ENCODE measurements around the gene MAN2B2. TPM values are rescaled to one million over a fixed set of nuclear protein-coding genes. Genes with fewer than 3 reads are reported as not detected.
A peak's percentile ranks its signal among the peaks of the same experiment; 100 is the strongest.

MAN2B2 gene
- total RNA-seq, 3 donors from 2014 or later: 18.7 to 49.8 (median 19.6) TPM

GRCh38 chr4:6658597-6659075 is 83.6 kb downstream of the MAN2B2 start:
- H3K27ac ChIP-seq: peak overlapping the region; percentile 64 to 84
- TF ChIP-seq POLR2A (IDR thresholded peaks at IDR 0.05) (no peak), CTCF (IDR thresholded peaks at IDR 0.05) (no peak), POLR2AphosphoS5 (IDR thresholded peaks at IDR 0.05) (no peak)
- no peaks in the 10 kb centered on the region for H3K36me3 ChIP-seq
- H3K27me3 ChIP-seq: no peaks in the 10 kb centered on the region
- intact Hi-C loops (cut with DNase I; ENCODE audit: low total_unique reads): no loop called here
- peak overlapping the region; percentile 43 to 75 (median 57) for H3K4me3 ChIP-seq
- DNase-seq (ENCODE audit: low spot score in 2 of 2): peak in 1 of 2 donors; percentile 56
- no peaks in the 10 kb centered on the region for H3K9me3 ChIP-seq
- no peaks in the 10 kb centered on the region for H3K4me1 ChIP-seq

DNA sequence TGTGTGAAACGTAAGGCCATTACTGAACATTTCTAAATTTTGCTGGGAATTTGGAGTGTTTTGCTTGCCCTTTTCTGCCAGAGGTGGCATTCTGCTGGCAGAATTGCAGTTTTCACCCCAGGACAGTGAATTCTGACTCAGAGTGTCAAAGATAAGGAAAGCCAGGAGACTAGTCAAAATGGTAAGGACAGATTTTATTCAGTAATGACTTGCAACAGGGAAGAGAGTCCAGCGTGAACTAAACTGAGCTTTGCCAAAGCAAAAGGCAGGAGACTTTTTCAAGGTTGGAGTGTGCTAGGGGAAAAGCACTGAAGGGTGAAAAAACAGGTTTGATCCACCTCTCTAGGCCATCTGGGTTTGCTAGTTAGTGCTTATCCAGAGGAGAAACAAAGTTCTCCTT is 84.9 kb downstream of the MAN2B2 start:
- Histone ChIP-seq H3K4me3 (no peak overlapping the region), H3K4me1 (no peaks in the 10 kb centered on the region), H3K9me3 (no peaks in the 10 kb centered on the region), H3K27ac (no peak overlapping the region), H3K36me3 (no peaks in the 10 kb centered on the region), H3K27me3 (no peaks in the 10 kb centered on the region)
- intact Hi-C loops (cut with DNase I; ENCODE audit: low total_unique reads): no loop called here
- TF ChIP-seq POLR2AphosphoS5 (IDR thresholded peaks at IDR 0.05): no peak
- TF ChIP-seq CTCF (IDR thresholded peaks at IDR 0.05): no peak
- no peak for TF ChIP-seq POLR2A (IDR thresholded peaks at IDR 0.05)
- no peak for DNase-seq (ENCODE audit: low spot score in 2 of 2)

DNA sequence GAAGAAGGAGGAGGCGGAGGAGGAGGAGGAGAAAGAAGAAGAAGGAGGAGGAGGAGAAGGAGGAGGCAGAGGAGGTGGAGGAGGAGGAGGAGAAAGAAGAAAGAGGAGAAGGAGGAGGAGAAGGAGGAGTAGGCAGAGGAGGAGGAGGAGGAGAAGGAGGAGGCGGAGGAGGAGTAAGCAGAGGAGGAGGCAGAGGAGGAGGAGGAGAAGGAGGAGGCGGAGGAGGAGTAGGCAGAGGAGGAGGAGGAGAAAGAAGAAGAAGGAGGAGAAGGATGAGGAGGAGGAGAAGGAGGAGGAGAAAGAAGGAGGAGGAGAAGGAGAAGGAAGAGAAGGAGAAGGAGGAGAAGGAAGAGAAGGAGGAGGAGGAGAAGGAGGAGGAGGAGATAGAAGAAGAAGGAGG is 85.4 kb downstream of the MAN2B2 start:
- TF ChIP-seq CTCF (IDR thresholded peaks at IDR 0.05) (no peak), POLR2A (IDR thresholded peaks at IDR 0.05) (no peak)
- H3K4me3 ChIP-seq: no peak overlapping the region
- DNase-seq (ENCODE audit: low spot score in 2 of 2): no peak
- intact Hi-C loops (cut with DNase I; ENCODE audit: low total_unique reads): no loop called here
- no peaks in the 10 kb centered on the region for H3K36me3 ChIP-seq
- H3K27me3 ChIP-seq: no peaks in the 10 kb centered on the region
- H3K4me1 ChIP-seq: no peaks in the 10 kb centered on the region
- no peaks in the 10 kb centered on the region for H3K9me3 ChIP-seq
- H3K27ac ChIP-seq: no peak overlapping the region

GRCh38 chr4:6662591-6662990 is 87.6 kb downstream of the MAN2B2 start:
- TF ChIP-seq CTCF (IDR thresholded peaks at IDR 0.05) (no peak), POLR2AphosphoS5 (IDR thresholded peaks at IDR 0.05) (no peak), POLR2A (IDR thresholded peaks at IDR 0.05) (no peak)
- Histone ChIP-seq H3K4me1 (no peaks in the 10 kb centered on the region), H3K4me3 (no peak overlapping the region), H3K9me3 (no peaks in the 10 kb centered on the region), H3K36me3 (no peaks in the 10 kb centered on the region), H3K27me3 (no peaks in the 10 kb centered on the region), H3K27ac (no peak overlapping the region)
- intact Hi-C loops (cut with DNase I; ENCODE audit: low total_unique reads): no loop called here
- DNase-seq (ENCODE audit: low spot score in 2 of 2): no peak

- TF ChIP-seq POLR2AphosphoS5 (IDR thresholded peaks at IDR 0.05) (no peak), CTCF (IDR thresholded peaks at IDR 0.05) (no peak), POLR2A (IDR thresholded peaks at IDR 0.05) (no peak)
- DNase-seq (ENCODE audit: low spot score in 2 of 2): no peak
- no peak overlapping the region for H3K27ac ChIP-seq
These were observed 88.8 kb downstream of the MAN2B2 start for GRCh38 chr4:6663596-6664393.

More at GRCh38 chr4:6663596-6664393, 88.8 kb downstream of the MAN2B2 start:
- H3K36me3 ChIP-seq: no peaks in the 10 kb centered on the region
- H3K4me3 ChIP-seq: peak overlapping the region; percentile 35 to 64 (median 37)
- no peaks in the 10 kb centered on the region for H3K9me3 ChIP-seq
- H3K4me1 ChIP-seq: no peaks in the 10 kb centered on the region
- H3K27me3 ChIP-seq: no peaks in the 10 kb centered on the region
- intact Hi-C loops (cut with DNase I; ENCODE audit: low total_unique reads): loop anchor here (1.0 kb wide), 1 partner anchor 22 kb away; no protein-coding TSS in a partner anchor

Measured in breast epithelium (tissue), 4 donors.